GM19025 (cell line): ENCODE results near the gene CFAP74.

Experiments used
- ATAC-seq: cut with Tn5 transposase; IDR thresholded peaks from one replicate; pipeline ENCODE4 v1.9.1; 2021; ENCODE audit warnings: mild to moderate bottlenecking, low read depth, moderate library complexity; ENCODE audit not compliant: unreplicated experiment

Gene CFAP74

DNA sequence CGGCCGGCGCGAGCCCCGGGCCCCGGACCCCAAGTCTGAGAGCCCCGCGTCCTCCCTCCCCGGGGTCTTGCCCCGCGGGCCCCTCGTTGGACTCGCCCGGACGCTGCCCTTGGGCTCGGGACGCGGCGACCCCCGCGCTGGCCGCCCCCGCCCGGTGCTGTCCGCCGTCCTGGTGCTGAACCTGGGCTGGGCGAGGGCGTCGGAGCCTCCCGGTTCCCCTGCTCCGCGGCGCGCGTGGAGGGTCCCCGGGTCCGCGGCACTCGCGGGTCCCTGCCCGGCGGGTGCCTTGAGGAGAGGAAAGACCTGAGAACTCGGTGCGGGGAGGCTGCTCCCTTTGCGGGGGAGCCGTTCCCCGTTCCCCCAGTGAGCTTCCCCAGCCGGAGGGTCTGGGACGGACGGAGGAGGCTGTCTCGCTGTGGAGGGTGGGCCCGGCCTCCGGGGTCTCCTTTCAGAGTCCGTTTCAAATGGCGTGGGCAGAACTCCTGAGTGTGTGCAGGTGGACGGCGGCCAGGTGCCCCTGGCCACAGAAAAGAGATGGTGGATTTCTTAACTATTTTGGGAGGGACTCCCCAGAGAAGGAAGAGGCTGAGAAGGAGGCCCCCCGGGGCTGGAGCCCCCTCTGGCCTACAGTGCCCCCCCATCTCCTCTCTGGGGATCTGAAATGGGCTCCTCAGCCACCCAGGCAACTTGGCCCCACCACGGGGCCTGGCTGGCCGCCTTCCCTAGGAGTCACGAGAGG, 16.2 kb upstream of the CFAP74 start:
- ATAC-seq, result no peak

DNA sequence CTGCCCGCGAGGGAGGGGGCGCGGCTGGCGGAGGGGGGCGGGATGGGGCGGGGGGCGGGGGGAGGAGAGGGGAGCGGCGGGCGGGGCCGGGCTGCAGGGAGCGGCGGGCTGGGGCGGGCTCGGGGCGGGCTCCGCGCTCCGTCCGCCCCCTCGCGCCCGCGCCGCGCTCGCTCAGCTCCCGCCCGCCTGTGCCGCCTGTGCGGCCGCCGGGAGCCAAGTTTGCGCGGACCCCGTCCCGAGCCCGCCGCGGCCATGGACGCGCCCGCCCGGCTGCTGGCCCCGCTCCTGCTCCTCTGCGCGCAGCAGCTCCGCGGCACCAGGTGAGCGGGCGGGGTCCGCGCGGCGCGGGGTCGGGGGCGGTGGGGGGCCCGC, 15.6 kb upstream of the CFAP74 start, which contains the start of gene GABRD:
Gene GABRD, plus strand, starts transcription at position 174 of the 372 bp plus-strand sequence. Its CDS starts 79 bp downstream, at position 253.
- no peak for ATAC-seq

DNA sequence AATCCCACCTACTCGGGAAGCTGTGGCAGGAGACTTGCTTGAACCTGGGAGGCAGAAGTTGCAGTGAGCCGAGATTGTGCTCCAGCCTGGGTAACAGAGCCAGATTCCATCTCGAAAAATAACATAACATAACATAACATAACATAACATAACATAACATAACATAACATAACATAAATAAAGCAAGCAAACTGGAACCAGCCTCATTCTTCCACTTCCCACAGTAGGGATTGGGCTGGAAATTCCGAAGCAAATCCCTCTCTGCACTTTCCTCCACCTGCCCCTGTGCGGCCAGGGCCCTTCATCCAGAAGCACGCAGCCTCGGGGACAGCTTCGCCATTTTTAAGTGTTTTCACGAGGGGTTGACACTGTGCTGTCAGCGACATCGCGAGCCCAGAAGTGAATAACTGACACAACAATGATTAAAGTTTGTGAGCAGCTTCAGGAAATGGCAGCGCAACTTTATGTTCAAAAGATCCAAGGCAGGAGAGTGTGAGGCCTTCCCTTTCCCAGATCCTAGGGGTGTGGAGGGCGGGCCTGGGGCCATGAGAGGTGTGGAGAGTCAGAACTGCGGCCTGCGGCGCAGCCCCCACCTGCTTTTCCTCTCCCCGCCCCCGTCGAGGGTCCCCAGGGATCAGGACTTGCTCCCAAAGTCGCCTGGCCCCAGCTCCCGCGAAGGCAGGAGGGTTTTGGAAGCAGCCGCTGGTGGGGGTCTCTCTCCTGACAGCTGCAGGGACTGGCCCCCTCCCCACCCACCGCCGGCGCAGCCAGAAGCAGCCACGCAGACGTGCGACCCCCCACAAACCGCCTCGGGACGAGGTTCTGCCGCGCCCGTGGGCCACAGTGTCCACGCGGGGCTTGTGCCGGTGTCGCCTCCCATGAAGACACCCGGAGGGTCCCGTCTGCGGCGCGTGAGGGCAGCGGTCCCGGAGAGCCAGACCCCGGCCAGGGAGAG, 14.9 kb upstream of the CFAP74 start:
- no peak for ATAC-seq

- ATAC-seq, result no peak
Measured at GRCh38 chr1:2016123-2016522, 12.5 kb upstream of the CFAP74 start.

DNA sequence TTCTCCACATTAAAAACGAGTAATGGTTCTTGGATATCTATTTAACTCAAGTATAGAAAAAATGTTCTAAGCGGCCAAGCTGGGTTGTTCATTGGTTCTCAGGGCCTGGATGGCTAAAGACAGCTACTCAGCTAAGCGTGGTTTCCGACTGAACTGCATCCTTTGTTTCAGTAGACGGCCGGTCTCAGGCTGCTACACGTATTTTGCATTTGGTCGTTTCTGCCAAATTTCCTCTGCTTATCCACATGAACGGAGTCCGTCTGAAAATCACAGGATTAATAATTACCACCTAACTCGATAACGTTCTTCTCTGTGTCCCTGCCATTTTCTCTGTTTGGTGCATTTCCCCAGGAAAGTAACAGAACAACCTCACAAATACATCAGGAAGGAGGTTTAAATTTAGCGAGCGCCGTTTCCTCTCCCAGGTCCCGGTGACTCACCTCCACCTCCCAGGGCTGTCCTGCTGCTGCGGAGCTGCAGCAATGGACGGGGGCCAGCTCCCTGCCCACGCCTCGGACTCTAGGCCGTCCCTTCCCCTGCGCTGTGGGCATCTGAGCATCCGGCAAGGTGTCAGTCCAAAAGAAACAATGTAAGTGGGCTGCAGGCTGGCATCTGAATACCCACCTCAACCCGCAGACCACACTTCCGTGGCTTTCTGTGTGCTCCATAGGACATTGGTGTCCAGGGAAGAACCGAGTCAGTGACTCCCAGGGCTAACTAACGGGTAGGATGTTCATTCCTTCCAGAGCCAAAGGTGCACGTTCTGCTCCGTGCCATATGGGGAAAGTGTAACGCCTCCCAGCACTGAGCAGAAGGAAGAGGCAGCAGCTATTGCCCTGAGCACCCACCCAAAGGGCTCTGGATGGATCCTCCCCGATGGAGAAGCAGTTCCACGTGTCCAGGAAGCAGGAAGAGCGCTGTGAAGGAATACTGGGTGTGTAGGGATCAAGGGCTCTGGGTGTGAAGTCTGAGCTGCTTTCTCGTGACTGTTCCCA, 11.5 kb upstream of the CFAP74 start:
- no peak for ATAC-seq

- no peak for ATAC-seq
Measured at GRCh38 chr1:2014181-2014580, 10.6 kb upstream of the CFAP74 start.

DNA sequence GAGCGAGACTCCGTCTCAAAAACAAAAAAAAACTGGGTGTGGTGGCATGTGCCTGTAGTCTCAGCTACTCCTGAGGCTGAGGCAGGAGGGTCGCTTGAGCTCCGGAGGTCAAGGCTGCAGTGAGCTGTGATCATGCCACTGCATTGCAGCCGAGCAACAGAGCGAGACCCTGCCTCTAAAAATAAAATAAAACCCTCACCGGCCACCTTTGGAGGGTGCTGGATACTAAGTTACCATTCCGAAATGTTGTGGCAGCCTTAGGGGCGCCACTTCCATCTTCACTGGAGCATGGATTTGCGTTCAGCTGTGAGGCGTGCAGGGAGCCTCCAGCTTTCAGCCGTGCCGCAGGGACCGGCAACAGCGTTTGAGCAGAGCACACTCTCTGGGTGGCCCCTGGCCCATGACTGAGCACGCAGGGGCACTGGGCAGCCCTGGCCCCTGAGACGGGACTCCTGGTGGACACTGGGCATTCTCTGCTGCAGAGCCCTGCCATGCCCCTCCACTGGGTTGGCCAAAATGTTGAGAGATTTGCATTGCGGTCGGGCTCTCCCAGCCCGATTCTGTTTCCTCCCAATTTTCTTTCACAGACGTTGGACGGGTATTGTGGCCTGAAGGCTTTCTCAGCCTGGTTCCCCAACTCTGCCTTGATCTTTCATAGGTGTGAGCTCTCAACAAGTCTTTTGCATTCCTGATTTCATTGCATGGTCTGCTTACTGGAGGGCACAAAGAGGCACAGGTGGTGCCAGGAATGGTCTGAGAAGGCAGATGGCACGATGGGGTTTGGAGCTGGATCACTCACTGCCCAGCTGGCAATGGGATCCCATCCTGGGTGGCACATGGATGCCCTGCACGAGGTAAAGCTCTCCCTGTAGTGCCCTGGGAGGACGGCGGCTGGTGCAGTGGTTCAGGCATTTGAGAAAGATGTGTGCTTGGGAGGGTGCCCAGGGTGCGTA, 5.8 kb upstream of the CFAP74 start:
- no peak for ATAC-seq

- no peak for ATAC-seq
Measured at GRCh38 chr1:2004856-2005255, 1.3 kb upstream of the CFAP74 start.

DNA sequence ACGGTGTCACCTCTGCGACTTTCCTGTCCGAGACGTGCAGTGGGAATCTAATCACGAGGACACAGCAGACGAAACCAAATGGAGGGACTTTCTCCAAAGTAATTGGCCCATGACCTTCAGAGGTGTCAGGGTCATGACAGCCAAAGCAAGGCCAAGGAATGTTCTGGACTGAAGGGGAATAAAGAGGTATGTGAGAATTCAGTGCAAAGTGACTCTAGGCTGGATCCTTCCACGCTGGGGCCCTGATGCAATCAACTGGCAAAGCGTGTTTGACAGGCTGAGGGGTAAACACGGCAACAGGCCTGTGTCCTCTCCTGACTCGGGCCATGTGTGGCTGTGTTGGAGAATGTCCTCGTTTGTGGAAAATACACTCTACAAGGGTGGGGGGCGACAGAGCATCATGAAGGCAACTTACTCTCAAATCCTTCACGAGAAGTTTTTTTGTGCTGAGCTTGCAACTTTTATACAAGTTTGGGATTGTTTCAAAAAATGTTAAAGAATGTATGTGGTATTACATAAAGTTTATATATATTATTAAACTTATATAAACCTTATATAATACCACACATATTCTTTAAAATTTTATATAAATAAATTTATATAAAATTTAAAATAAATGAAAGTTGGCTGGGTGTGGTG, 1.7 kb downstream of the CFAP74 start:
- no peak for ATAC-seq

GRCh38 chr1:2000850-2001249, 2.7 kb downstream of the CFAP74 start:
- ATAC-seq, result no peak

DNA sequence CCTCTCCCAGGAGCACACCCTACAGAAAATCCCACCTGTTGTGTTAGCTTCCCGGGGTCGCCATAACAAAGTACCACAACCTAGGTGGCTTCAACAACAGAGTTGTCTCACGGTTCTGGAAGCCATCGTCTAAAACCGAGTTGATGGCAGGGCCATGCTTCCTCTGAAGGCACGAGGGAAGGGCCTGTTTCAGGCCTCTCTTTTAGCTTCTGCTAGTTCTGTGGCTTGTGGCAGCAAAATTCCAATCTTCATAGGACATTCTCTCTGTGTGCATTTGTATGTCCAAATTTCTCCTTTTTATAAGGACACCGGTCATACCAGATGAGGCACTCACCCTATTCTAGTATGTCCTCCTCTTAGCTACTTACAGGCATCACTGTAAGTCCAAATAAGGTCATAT, 3.2 kb downstream of the CFAP74 start:
- no peak for ATAC-seq

GRCh38 chr1:1997576-1997975, 6.0 kb downstream of the CFAP74 start:
- ATAC-seq, result no peak

DNA sequence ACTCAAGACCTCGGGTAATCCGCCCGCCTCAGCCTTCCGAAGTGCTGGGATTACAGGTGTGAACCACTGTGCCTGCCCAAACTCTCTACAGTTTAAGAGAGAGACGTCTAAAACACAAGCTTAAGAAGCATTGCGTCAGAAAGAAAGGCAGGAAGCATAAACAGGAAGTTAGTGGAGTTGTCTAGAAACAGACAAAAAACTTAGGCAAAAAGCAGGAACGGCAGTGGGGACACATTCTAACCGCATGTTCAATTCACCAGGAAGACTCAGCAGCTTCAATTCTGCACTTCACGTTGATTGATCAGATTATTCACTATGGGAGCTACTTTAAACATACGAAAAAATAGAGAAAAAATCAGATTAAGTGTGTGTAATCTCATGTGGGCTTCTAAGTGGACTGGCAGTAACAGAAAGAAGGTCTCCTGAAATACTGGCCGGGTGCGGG, 7.4 kb downstream of the CFAP74 start:
- ATAC-seq, result no peak

DNA sequence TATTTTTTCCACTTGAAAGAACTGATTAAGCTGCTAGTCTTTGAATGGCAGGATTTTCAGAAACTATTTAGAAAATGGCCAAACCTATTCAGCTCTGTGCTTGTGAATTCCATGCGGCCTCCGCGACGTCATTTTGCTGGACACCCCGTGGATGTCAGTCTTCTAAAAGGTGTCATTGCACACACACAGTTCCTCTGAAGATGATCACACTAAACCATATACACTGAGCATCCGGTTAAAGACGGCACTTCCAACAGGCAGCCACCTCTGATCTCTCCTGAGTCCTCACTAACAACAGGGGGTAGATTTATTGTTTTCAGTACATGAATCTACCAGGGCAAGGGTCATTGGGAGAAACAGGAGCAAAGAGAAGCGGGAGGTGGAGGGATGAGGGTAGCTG, 9.1 kb downstream of the CFAP74 start:
- ATAC-seq, result no peak

DNA sequence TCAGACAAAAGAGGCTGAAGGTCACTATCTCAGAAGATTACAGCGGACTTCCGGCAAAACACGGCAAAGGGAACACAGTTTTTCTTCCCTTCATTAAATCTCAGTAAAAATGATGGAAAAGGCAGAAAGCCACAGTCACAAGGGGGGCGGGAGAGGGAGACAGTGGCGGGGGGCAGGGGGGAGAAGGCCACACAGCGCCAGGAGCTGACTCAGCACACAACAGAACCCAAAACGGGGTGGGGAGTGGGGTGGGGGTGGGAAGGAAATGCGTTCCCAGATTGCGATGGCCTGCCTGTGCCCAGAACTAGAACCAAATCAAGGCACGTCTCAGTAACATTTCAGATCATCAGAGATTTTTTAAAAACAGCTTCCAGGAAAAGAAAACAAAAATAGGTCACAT, 13.4 kb downstream of the CFAP74 start:
- ATAC-seq, result no peak

GRCh38 chr1:1989789-1990188, 13.8 kb downstream of the CFAP74 start:
- ATAC-seq, result no peak

DNA sequence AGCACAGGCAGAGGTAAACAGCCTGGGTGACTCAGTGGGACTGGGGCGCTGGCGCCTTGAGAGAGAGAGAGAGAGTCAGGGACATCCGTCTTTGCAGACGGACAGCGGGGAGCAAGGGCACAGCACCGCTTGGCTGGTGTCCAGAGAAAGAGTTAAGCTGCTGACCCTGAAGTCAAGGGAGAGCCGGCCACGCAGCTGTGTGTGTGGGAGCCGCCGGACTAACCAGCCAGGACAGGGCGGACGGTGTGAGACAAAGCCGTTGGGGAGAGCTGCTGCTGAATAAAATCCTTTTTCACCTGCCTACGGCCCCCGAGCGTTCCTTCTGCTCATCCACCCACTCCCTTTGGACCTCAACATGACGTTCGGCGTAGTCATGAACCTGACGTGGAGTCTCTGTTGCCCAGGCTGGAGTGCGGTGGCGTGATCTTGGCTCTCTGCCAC, 14.5 kb downstream of the CFAP74 start:
- no peak for ATAC-seq

GRCh38 chr1:1988061-1988945, 15.3 kb downstream of the CFAP74 start:
- ATAC-seq, result no peak
